Mononuclear cell (primary cell): ENCODE data around the gene KRTAP4-16. TPM values are rescaled to one million over a fixed set of nuclear protein-coding genes. Genes with fewer than 3 reads are reported as not detected.

ENCODE experiments used
- total RNA-seq: library from RNA; depleted of rRNA; stranded (reverse); fragments of >200 nt; gene quantifications from one replicate; pipeline ENCODE4 v1.2.3, GENCODE V29; 2012

The KRTAP4-16 gene
- total RNA-seq, 1 donor: not detected

Other genes with a start within 250 kb of the KRTAP4-16 start
- not detected for gene KRT12, start 235.0 kb downstream of the KRTAP4-16 start, total RNA-seq
- not detected for gene KRT20, start 217.0 kb downstream of the KRTAP4-16 start, total RNA-seq
- gene KRT23, start 164.6 kb downstream of the KRTAP4-16 start, total RNA-seq: 0.52 TPM
- gene KRT39, start 135.3 kb downstream of the KRTAP4-16 start, total RNA-seq: not detected
- gene KRT40, start 117.9 kb downstream of the KRTAP4-16 start, total RNA-seq: 0.10 TPM
- 0.31 TPM for gene KRTAP3-3, start 108.0 kb downstream of the KRTAP4-16 start, total RNA-seq
- gene KRTAP3-2, start 102.3 kb downstream of the KRTAP4-16 start, total RNA-seq: not detected
- not detected for gene KRTAP3-1, start 93.1 kb downstream of the KRTAP4-16 start, total RNA-seq
- gene KRTAP1-5, start 75.0 kb downstream of the KRTAP4-16 start, total RNA-seq: not detected
- gene KRTAP1-4, start 72.0 kb downstream of the KRTAP4-16 start, total RNA-seq: not detected
- not detected for gene KRTAP1-3, start 67.3 kb downstream of the KRTAP4-16 start, total RNA-seq
- not detected for gene KRTAP1-1, start 60.8 kb downstream of the KRTAP4-16 start, total RNA-seq
- gene KRTAP2-1, start 54.9 kb downstream of the KRTAP4-16 start, total RNA-seq: not detected
- not detected for gene KRTAP2-2, start 47.0 kb downstream of the KRTAP4-16 start, total RNA-seq
- gene KRTAP2-3, start 42.1 kb downstream of the KRTAP4-16 start, total RNA-seq: not detected
- gene KRTAP2-4, start 36.3 kb downstream of the KRTAP4-16 start, total RNA-seq: not detected
- gene KRTAP4-7, start 18.1 kb downstream of the KRTAP4-16 start, total RNA-seq: not detected
- gene KRTAP4-8, start 4.1 kb downstream of the KRTAP4-16 start, total RNA-seq: not detected
- not detected for gene KRTAP4-9, start 3.2 kb upstream of the KRTAP4-16 start, total RNA-seq
- not detected for gene KRTAP4-11, start 16.2 kb upstream of the KRTAP4-16 start, total RNA-seq
- gene KRTAP4-12, start 22.0 kb upstream of the KRTAP4-16 start, total RNA-seq: not detected
- gene KRTAP4-6, start 38.3 kb upstream of the KRTAP4-16 start, total RNA-seq: not detected
- gene KRTAP4-5, start 47.6 kb upstream of the KRTAP4-16 start, total RNA-seq: not detected
- not detected for gene KRTAP4-4, start 58.5 kb upstream of the KRTAP4-16 start, total RNA-seq
- gene KRTAP4-3, start 66.0 kb upstream of the KRTAP4-16 start, total RNA-seq: not detected
- gene KRTAP4-2, start 76.0 kb upstream of the KRTAP4-16 start, total RNA-seq: not detected
- not detected for gene KRTAP4-1, start 82.7 kb upstream of the KRTAP4-16 start, total RNA-seq
- not detected for gene KRTAP9-1, start 87.7 kb upstream of the KRTAP4-16 start, total RNA-seq
- gene KRTAP9-2, start 124.4 kb upstream of the KRTAP4-16 start, total RNA-seq: not detected
- gene KRTAP9-3, start 130.2 kb upstream of the KRTAP4-16 start, total RNA-seq: not detected
- gene KRTAP9-8, start 135.8 kb upstream of the KRTAP4-16 start, total RNA-seq: not detected
- gene KRTAP9-4, start 147.5 kb upstream of the KRTAP4-16 start, total RNA-seq: not detected
- gene KRTAP9-9, start 153.2 kb upstream of the KRTAP4-16 start, total RNA-seq: not detected
- gene KRTAP9-6, start 163.2 kb upstream of the KRTAP4-16 start, total RNA-seq: not detected
- gene KRTAP9-7, start 173.5 kb upstream of the KRTAP4-16 start, total RNA-seq: not detected
- gene KRTAP29-1, start 200.6 kb upstream of the KRTAP4-16 start, total RNA-seq: not detected
- 0.21 TPM for gene KRTAP16-1, start 207.1 kb upstream of the KRTAP4-16 start, total RNA-seq
- gene KRTAP17-1, start 213.5 kb upstream of the KRTAP4-16 start, total RNA-seq: not detected
- not detected for gene KRT33A, start 248.6 kb upstream of the KRTAP4-16 start, total RNA-seq